Measurements from ENCODE around the gene HOXA9. TPM values are rescaled to one million over a fixed set of nuclear protein-coding genes. Genes with fewer than 3 reads are reported as not detected.

HOXA9 gene
- total RNA-seq, 1 donor from 2014 or later, result 46.5 TPM

GRCh38 chr7:27157702-27158431 is 7.5 kb downstream of the HOXA9 start:
- no peak for DNase-seq (ENCODE audit: low read depth)
- peak overlapping the region; percentile 76 for H3K4me3 ChIP-seq (ENCODE audit: low read depth, low read length)
- H3K27me3 ChIP-seq (ENCODE audit: control insufficient read depth, insufficient read depth, low read length), result no peaks in the 10 kb centered on the region

GRCh38 chr7:27156916-27157701 is 8.2 kb downstream of the HOXA9 start:
- peak overlapping the region; percentile 76 for H3K4me3 ChIP-seq (ENCODE audit: low read depth, low read length)
- DNase-seq (ENCODE audit: low read depth), result no peak
- TF ChIP-seq CTCF (IDR thresholded peaks at IDR 0.05; ENCODE audit: insufficient read depth, low read length, poor library complexity, severe bottlenecking), result no peak
- no peaks in the 10 kb centered on the region for H3K36me3 ChIP-seq (ENCODE audit: control insufficient read depth, insufficient read depth, low read length)
- H3K27me3 ChIP-seq (ENCODE audit: control insufficient read depth, insufficient read depth, low read length), result no peaks in the 10 kb centered on the region

More at GRCh38 chr7:27157702-27158431, 7.5 kb downstream of the HOXA9 start:
- no peak for TF ChIP-seq CTCF (IDR thresholded peaks at IDR 0.05; ENCODE audit: insufficient read depth, low read length, poor library complexity, severe bottlenecking)
- no peaks in the 10 kb centered on the region for H3K36me3 ChIP-seq (ENCODE audit: control insufficient read depth, insufficient read depth, low read length)

- no peaks in the 10 kb centered on the region for H3K27me3 ChIP-seq (ENCODE audit: control insufficient read depth, insufficient read depth, low read length)
- no peak for DNase-seq (ENCODE audit: low read depth)
These were observed 8.8 kb downstream of the HOXA9 start, which contains the start of gene HOXA7 for GRCh38 chr7:27156508-27156898. HOXA7 (minus strand) TSS chr7:27156675; CDS start chr7:27156545, 130 bp downstream.

GRCh38 chr7:27155816-27156507 is 9.4 kb downstream of the HOXA9 start:
- no peaks in the 10 kb centered on the region for H3K27me3 ChIP-seq (ENCODE audit: control insufficient read depth, insufficient read depth, low read length)
- no peak for TF ChIP-seq CTCF (IDR thresholded peaks at IDR 0.05; ENCODE audit: insufficient read depth, low read length, poor library complexity, severe bottlenecking)
- no peaks in the 10 kb centered on the region for H3K36me3 ChIP-seq (ENCODE audit: control insufficient read depth, insufficient read depth, low read length)
- peak overlapping the region; percentile 76 for H3K4me3 ChIP-seq (ENCODE audit: low read depth, low read length)
- DNase-seq (ENCODE audit: low read depth), result no peak

More at GRCh38 chr7:27156508-27156898, 8.8 kb downstream of the HOXA9 start, which contains the start of gene HOXA7:
- H3K36me3 ChIP-seq (ENCODE audit: control insufficient read depth, insufficient read depth, low read length), result no peaks in the 10 kb centered on the region
- H3K4me3 ChIP-seq (ENCODE audit: low read depth, low read length), result peak within 1 kb of the TSS; percentile 76
- no peak for TF ChIP-seq CTCF (IDR thresholded peaks at IDR 0.05; ENCODE audit: insufficient read depth, low read length, poor library complexity, severe bottlenecking)

- H3K27me3 ChIP-seq (ENCODE audit: control insufficient read depth, insufficient read depth, low read length), result no peaks in the 10 kb centered on the region
- H3K4me3 ChIP-seq (ENCODE audit: low read depth, low read length), result peak overlapping the region; percentile 76
- TF ChIP-seq CTCF (IDR thresholded peaks at IDR 0.05; ENCODE audit: insufficient read depth, low read length, poor library complexity, severe bottlenecking), result no peak
- H3K36me3 ChIP-seq (ENCODE audit: control insufficient read depth, insufficient read depth, low read length), result no peaks in the 10 kb centered on the region
- no peak for DNase-seq (ENCODE audit: low read depth)
These were observed 10.2 kb downstream of the HOXA9 start for GRCh38 chr7:27154901-27155815.

Measured in kidney epithelial cell (primary cell).